ENCODE data around the gene TSPAN2. TPM values are rescaled to one million over a fixed set of nuclear protein-coding genes. Genes with fewer than 3 reads are reported as not detected.

Gene TSPAN2
- total RNA-seq (2014; rRNA removed; shearing (Covaris generic)): 1.3 and 3.7 TPM in 2 replicates

GRCh38 chr1:115089420-115090185 is at the start of gene TSPAN2:
TSS of gene TSPAN2 (minus strand) at chr1:115089503. CDS start at chr1:115089432, 71 bp downstream.
- DNase-seq (ENCODE audit: low spot score): no peak

GRCh38 chr1:115138973-115139372 is 49.7 kb upstream of the TSPAN2 start:
- peak; percentile 80 for DNase-seq (ENCODE audit: low spot score)

- DNase-seq (ENCODE audit: low spot score): no peak
Observed at GRCh38 chr1:115138271-115138670, 49.0 kb upstream of the TSPAN2 start.

GRCh38 chr1:115137191-115137590 is 47.9 kb upstream of the TSPAN2 start:
- no peak for DNase-seq (ENCODE audit: low spot score)

GRCh38 chr1:115136706-115137105 is 47.4 kb upstream of the TSPAN2 start:
- DNase-seq (ENCODE audit: low spot score): no peak

GRCh38 chr1:115136106-115136505 is 46.8 kb upstream of the TSPAN2 start:
- DNase-seq (ENCODE audit: low spot score): no peak

GRCh38 chr1:115135681-115136080 is 46.4 kb upstream of the TSPAN2 start:
- DNase-seq (ENCODE audit: low spot score): no peak

- peak; percentile 57 for DNase-seq (ENCODE audit: low spot score)
Observed at GRCh38 chr1:115134850-115135480, 45.7 kb upstream of the TSPAN2 start.

GRCh38 chr1:115134231-115134630 is 44.9 kb upstream of the TSPAN2 start:
- DNase-seq (ENCODE audit: low spot score): no peak

GRCh38 chr1:115133440-115133839 is 44.1 kb upstream of the TSPAN2 start:
- DNase-seq (ENCODE audit: low spot score): peak; percentile 20

- no peak for DNase-seq (ENCODE audit: low spot score)
Observed at GRCh38 chr1:115130786-115131185, 41.5 kb upstream of the TSPAN2 start.

- DNase-seq (ENCODE audit: low spot score): no peak
Observed at GRCh38 chr1:115129071-115129640, 39.9 kb upstream of the TSPAN2 start.

- no peak for DNase-seq (ENCODE audit: low spot score)
Observed at GRCh38 chr1:115127539-115127938, 38.2 kb upstream of the TSPAN2 start.

GRCh38 chr1:115126516-115126915 is 37.2 kb upstream of the TSPAN2 start:
- no peak for DNase-seq (ENCODE audit: low spot score)

GRCh38 chr1:115123116-115123515 is 33.8 kb upstream of the TSPAN2 start:
- DNase-seq (ENCODE audit: low spot score): no peak

- no peak for DNase-seq (ENCODE audit: low spot score)
Observed at GRCh38 chr1:115121793-115122192, 32.5 kb upstream of the TSPAN2 start.

- no peak for DNase-seq (ENCODE audit: low spot score)
Observed at GRCh38 chr1:115120296-115120695, 31.0 kb upstream of the TSPAN2 start.

GRCh38 chr1:115118611-115119010 is 29.3 kb upstream of the TSPAN2 start:
- DNase-seq (ENCODE audit: low spot score): no peak

- no peak for DNase-seq (ENCODE audit: low spot score)
Observed at GRCh38 chr1:115118086-115118485, 28.8 kb upstream of the TSPAN2 start.

- DNase-seq (ENCODE audit: low spot score): no peak
Observed at GRCh38 chr1:115117298-115117697, 28.0 kb upstream of the TSPAN2 start.

GRCh38 chr1:115116512-115116911 is 27.2 kb upstream of the TSPAN2 start:
- no peak for DNase-seq (ENCODE audit: low spot score)

- DNase-seq (ENCODE audit: low spot score): no peak
Observed at GRCh38 chr1:115115521-115116161, 26.3 kb upstream of the TSPAN2 start.
